Fibroblast of the aortic adventitia (primary cell): ENCODE results near the gene CD1C. TPM values are rescaled to one million over a fixed set of nuclear protein-coding genes. Genes with fewer than 3 reads are reported as not detected.
"Not testable (repeated sequence)": the region's sequence is repeated elsewhere in the genome, so short reads cannot be mapped to it uniquely, and the experiment has no call there.

ENCODE experiments used
- DNase-seq: peaks from one replicate; pipeline ENCODE4 v3.0.0-alpha.2; 2010; ENCODE audit warnings: low read depth
- H3K4me3 ChIP-seq: 2 replicates; pipeline ENCODE4 v1.5.1; 2011; ENCODE audit warnings: low read depth, mild to moderate bottlenecking, control low read depth, low read length, moderate library complexity
- CTCF ChIP-seq: IDR thresholded peaks from 2 replicates; pipeline ENCODE4 v1.5.1; 2011; ENCODE audit warnings: mild to moderate bottlenecking, low read length, control low read depth, inconsistent platforms; ENCODE audit not compliant: insufficient read depth
- total RNA-seq: library from RNA; depleted of rRNA; stranded (reverse); fragments of >200 nt; gene quantifications from 2 replicates; pipeline ENCODE4 v1.2.3, GENCODE V29; 2012; ENCODE audit warnings: low replicate concordance

Gene CD1C
- total RNA-seq, 1 donor: not detected

GRCh38 chr1:158257888-158258287 is 31.8 kb upstream of the CD1C start:
- no peak for TF ChIP-seq CTCF
- no peak for DNase-seq
- H3K4me3 ChIP-seq: no peak overlapping the region

GRCh38 chr1:158259117-158259516 is 30.6 kb upstream of the CD1C start:
- no peak for DNase-seq
- TF ChIP-seq CTCF: no peak
- H3K4me3 ChIP-seq: no peak overlapping the region

GRCh38 chr1:158272681-158273080 is 17.0 kb upstream of the CD1C start:
- no peak for TF ChIP-seq CTCF
- no peak for DNase-seq
- H3K4me3 ChIP-seq: no peak overlapping the region

- H3K4me3 ChIP-seq: no peak overlapping the region
- no peak for DNase-seq
- no peak for TF ChIP-seq CTCF
Measured at GRCh38 chr1:158274797-158275196, 14.9 kb upstream of the CD1C start.

- H3K4me3 ChIP-seq, DNase-seq: not testable (repeated sequence)
Measured at GRCh38 chr1:158282421-158282820, 7.3 kb upstream of the CD1C start.

- H3K4me3 ChIP-seq: no peak overlapping the region
- TF ChIP-seq CTCF: no peak
- DNase-seq: no peak
Measured at GRCh38 chr1:158283965-158284364, 5.8 kb upstream of the CD1C start.

- TF ChIP-seq CTCF: no peak
- DNase-seq: no peak
- no peak overlapping the region for H3K4me3 ChIP-seq
Measured at GRCh38 chr1:158285756-158286241, 3.9 kb upstream of the CD1C start.

- H3K4me3 ChIP-seq: no peak overlapping the region
- no peak for DNase-seq
- no peak for TF ChIP-seq CTCF
Measured at GRCh38 chr1:158286487-158286886, 3.2 kb upstream of the CD1C start.
